ENCODE data around the gene DDX47. TPM values are rescaled to one million over a fixed set of nuclear protein-coding genes. Genes with fewer than 3 reads are reported as not detected.

DDX47 gene
- total RNA-seq, 1 experiment from 2014 or later: 90.4 TPM

DNA sequence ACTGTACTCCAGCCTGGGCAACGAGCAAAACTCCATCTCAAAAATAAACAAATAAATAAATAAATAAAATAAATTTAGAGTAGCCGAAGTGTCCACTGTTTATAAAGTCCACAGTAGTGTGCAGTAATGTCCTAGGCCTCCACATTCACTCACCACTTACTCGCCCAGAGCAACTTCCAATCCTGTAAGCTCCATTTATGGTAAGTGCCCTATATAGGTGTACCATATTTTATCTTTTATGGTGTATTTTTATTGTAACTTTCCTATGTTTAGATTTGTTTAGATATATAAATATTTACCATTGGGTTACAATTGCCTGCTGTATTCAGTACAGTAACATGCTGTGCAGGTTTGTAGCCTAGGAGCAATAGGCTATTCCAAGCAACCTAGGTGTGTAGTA, 40.3 kb downstream of the DDX47 start:
- TF ChIP-seq, protein P1, sequence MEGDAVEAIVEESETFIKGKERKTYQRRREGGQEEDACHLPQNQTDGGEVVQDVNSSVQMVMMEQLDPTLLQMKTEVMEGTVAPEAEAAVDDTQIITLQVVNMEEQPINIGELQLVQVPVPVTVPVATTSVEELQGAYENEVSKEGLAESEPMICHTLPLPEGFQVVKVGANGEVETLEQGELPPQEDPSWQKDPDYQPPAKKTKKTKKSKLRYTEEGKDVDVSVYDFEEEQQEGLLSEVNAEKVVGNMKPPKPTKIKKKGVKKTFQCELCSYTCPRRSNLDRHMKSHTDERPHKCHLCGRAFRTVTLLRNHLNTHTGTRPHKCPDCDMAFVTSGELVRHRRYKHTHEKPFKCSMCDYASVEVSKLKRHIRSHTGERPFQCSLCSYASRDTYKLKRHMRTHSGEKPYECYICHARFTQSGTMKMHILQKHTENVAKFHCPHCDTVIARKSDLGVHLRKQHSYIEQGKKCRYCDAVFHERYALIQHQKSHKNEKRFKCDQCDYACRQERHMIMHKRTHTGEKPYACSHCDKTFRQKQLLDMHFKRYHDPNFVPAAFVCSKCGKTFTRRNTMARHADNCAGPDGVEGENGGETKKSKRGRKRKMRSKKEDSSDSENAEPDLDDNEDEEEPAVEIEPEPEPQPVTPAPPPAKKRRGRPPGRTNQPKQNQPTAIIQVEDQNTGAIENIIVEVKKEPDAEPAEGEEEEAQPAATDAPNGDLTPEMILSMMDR (conservative IDR thresholded peaks at IDR 0.05; ENCODE audit: low read depth, low read length): no peak
- no peak for TF ChIP-seq EZH2 (IDR thresholded peaks at IDR 0.05; ENCODE audit: borderline replicate concordance, low read depth, low read length, poor library complexity, severe bottlenecking)
- DNase-seq (ENCODE audit: low spot score): no peak
- Histone ChIP-seq H3K4me1 (ENCODE audit: insufficient read depth, low read length, poor library complexity, severe bottlenecking) (no peaks in the 10 kb centered on the region), H3K27me3 (replicated peaks; ENCODE audit: insufficient read depth, low read depth, low read length, poor library complexity) (no peaks in the 10 kb centered on the region), H3K27ac (ENCODE audit: low read depth, low read length, poor library complexity, severe bottlenecking) (no peak overlapping the region), H3K9me3 (ENCODE audit: low read depth, low read length, poor library complexity, severe bottlenecking) (no peaks in the 10 kb centered on the region), H3K36me3 (ENCODE audit: insufficient read depth, low read length, poor library complexity, severe bottlenecking) (no peaks in the 10 kb centered on the region), H3K4me3 (ENCODE audit: low read depth, low read length, poor library complexity, severe bottlenecking) (no peak overlapping the region)
- ChIA-PET POLR2A (ENCODE audit: low non-redundant PET) (no interaction called here), CTCF (no interaction called here)
- no TSS peak for BruUV-seq (replicated peaks)
- intact Hi-C loops (cut with micrococcal nuclease; ENCODE audit: unreplicated experiment): no loop called here

DNA sequence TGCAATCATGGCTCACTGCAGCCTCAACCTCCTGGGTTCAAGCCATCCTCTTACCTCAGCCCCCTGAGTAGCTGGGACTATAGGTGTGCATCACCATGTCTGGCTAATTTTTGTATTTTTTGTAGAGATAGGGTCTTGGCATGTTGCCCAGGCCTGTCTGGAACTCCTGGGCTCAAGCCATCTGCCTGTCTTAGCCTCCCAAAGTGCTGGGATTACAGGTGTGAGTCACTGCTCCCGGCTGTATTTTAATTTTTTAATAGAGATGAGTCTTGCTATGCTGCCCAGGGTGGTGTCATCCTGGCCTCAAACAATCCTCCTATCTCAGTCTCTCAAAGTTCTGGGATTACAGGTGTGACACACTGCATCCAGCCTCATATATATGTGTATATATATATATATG, 46.5 kb downstream of the DDX47 start:
- POLR2A ChIA-PET (ENCODE audit: low non-redundant PET): no interaction called here
- H3K36me3 ChIP-seq (ENCODE audit: insufficient read depth, low read length, poor library complexity, severe bottlenecking): no peaks in the 10 kb centered on the region
- CTCF ChIA-PET: no interaction called here
- TF ChIP-seq, protein P1 (conservative IDR thresholded peaks at IDR 0.05; ENCODE audit: low read depth, low read length): no peak
- TF ChIP-seq EZH2 (IDR thresholded peaks at IDR 0.05; ENCODE audit: borderline replicate concordance, low read depth, low read length, poor library complexity, severe bottlenecking): no peak
- intact Hi-C loops (cut with micrococcal nuclease; ENCODE audit: unreplicated experiment): no loop called here
- DNase-seq (ENCODE audit: low spot score): no peak
- H3K27ac ChIP-seq (ENCODE audit: low read depth, low read length, poor library complexity, severe bottlenecking): no peak overlapping the region
- BruUV-seq (replicated peaks): no TSS peak
- H3K9me3 ChIP-seq (ENCODE audit: low read depth, low read length, poor library complexity, severe bottlenecking): no peaks in the 10 kb centered on the region
- H3K27me3 ChIP-seq (replicated peaks; ENCODE audit: insufficient read depth, low read depth, low read length, poor library complexity): no peaks in the 10 kb centered on the region
- no peak overlapping the region for H3K4me3 ChIP-seq (ENCODE audit: low read depth, low read length, poor library complexity, severe bottlenecking)
- no peaks in the 10 kb centered on the region for H3K4me1 ChIP-seq (ENCODE audit: insufficient read depth, low read length, poor library complexity, severe bottlenecking)

DNA sequence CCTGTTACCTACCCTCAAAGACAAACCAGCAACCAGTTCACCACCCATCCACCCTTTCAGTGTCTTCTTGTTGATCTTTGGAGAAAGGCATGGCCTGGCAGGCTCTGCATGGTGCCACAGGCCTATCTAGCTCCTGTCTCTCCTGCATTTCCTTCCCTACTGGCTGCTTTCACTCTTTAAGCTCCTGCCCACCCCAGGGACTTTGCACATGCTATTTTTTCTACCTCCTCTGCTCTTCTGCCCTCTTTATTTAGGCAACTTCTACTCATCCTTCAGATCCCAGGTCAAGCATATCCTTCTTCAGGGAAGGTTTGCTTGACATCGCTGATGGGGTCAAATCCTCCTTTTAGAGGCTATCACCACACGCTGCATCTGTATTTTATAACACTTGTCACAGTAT, 51.1 kb downstream of the DDX47 start:
- CTCF ChIA-PET: no interaction called here
- H3K27ac ChIP-seq (ENCODE audit: low read depth, low read length, poor library complexity, severe bottlenecking): no peak overlapping the region
- TF ChIP-seq EZH2 (IDR thresholded peaks at IDR 0.05; ENCODE audit: borderline replicate concordance, low read depth, low read length, poor library complexity, severe bottlenecking): no peak
- TF ChIP-seq, protein P1 (conservative IDR thresholded peaks at IDR 0.05; ENCODE audit: low read depth, low read length): no peak
- no peaks in the 10 kb centered on the region for H3K36me3 ChIP-seq (ENCODE audit: insufficient read depth, low read length, poor library complexity, severe bottlenecking)
- DNase-seq (ENCODE audit: low spot score): no peak
- H3K4me3 ChIP-seq (ENCODE audit: low read depth, low read length, poor library complexity, severe bottlenecking): no peak overlapping the region
- POLR2A ChIA-PET (ENCODE audit: low non-redundant PET): no interaction called here
- H3K27me3 ChIP-seq (replicated peaks; ENCODE audit: insufficient read depth, low read depth, low read length, poor library complexity): no peaks in the 10 kb centered on the region
- no peaks in the 10 kb centered on the region for H3K4me1 ChIP-seq (ENCODE audit: insufficient read depth, low read length, poor library complexity, severe bottlenecking)
- intact Hi-C loops (cut with micrococcal nuclease; ENCODE audit: unreplicated experiment): no loop called here
- BruUV-seq (replicated peaks): no TSS peak
- H3K9me3 ChIP-seq (ENCODE audit: low read depth, low read length, poor library complexity, severe bottlenecking): no peaks in the 10 kb centered on the region
